Lower leg skin (tissue), 3 donors: ENCODE measurements around the gene C14orf93.

ENCODE experiments used
- CTCF ChIP-seq, 3 donors: fragments of 450-650 bp; IDR thresholded peaks; one replicate each; pipeline ENCODE4 v1.5.1; 2016; ENCODE audit warnings: antibody characterized with exemption in 3 of 3, mild to moderate bottlenecking in 3 of 3, moderate library complexity in 2 of 3
- POLR2A ChIP-seq, 2 donors: fragments of 450-650 bp; IDR thresholded peaks; one replicate each; pipeline ENCODE4 v1.6.1; 2016 to 2017; ENCODE audit warnings: antibody characterized with exemption in 2 of 2, mild to moderate bottlenecking in 1 of 2, moderate library complexity in 1 of 2

GRCh38 chr14:23049011-23049410, 39.1 kb upstream of the C14orf93 start:
- TF ChIP-seq POLR2A (IDR thresholded peaks at IDR 0.05) (no peak), CTCF (IDR thresholded peaks at IDR 0.05) (no peak)
